PC-9 (cell line): ENCODE results near the gene CYP27C1. TPM values are rescaled to one million over a fixed set of nuclear protein-coding genes. Genes with fewer than 3 reads are reported as not detected.

Source experiments
- BruUV-seq: library from RNA; stranded (reverse); fragments of 400-500 nt; replicated peaks from 2 replicates; lab custom pipeline; 2021; lab: Mats Ljungman, UMichigan
- CTCF ChIA-PET: fragments of 300-600 bp; sonication (Branson Sonifier 250); formaldehyde crosslinking; loops from one replicate; lab custom pipeline; 2022; ENCODE audit warnings: antibody characterized with exemption; lab: Charles Lee
- POLR2A ChIA-PET: fragments of 300-600 bp; sonication (Branson Sonifier 250); formaldehyde crosslinking; loops from one replicate; lab custom pipeline; 2022; ENCODE audit warnings: antibody characterized with exemption; ENCODE audit not compliant: unreplicated experiment; lab: Charles Lee
- DNase-seq, 2 experiments: peaks; one replicate each; pipeline versions ENCODE4 v3.0.0 to v3.0.0-alpha.2; 2015 to 2022; ENCODE audit warnings: mixed read lengths in 1 of 2
- H2AFZ ChIP-seq: fragments of 200-600 bp; sonication (generic); 2 replicates; pipeline ENCODE4 v1.8.1; 2017; ENCODE audit warnings: antibody characterized with exemption
- H3F3A ChIP-seq: fragments of 200-600 bp; sonication (generic); 2 replicates; pipeline ENCODE4 v1.8.1; 2017; ENCODE audit warnings: antibody characterized with exemption, mild to moderate bottlenecking, low read depth; ENCODE audit not compliant: insufficient read depth
- H3K27ac ChIP-seq: fragments of 200-600 bp; sonication (generic); 2 replicates; pipeline ENCODE4 v1.6.1; 2016; ENCODE audit warnings: mixed run types
- H3K27me3 ChIP-seq: fragments of 200-600 bp; sonication (generic); 2 replicates; pipeline ENCODE4 v1.6.1; 2016; ENCODE audit warnings: low read depth, mixed run types; ENCODE audit not compliant: insufficient read depth
- H3K36me3 ChIP-seq: fragments of 200-600 bp; sonication (generic); 2 replicates; pipeline ENCODE4 v1.6.1; 2016; ENCODE audit warnings: low read depth, mixed run types
- H3K4me1 ChIP-seq: fragments of 200-600 bp; sonication (generic); replicated peaks from 2 replicates; pipeline ENCODE4 v1.6.1; 2016; ENCODE audit warnings: mixed run types; ENCODE audit not compliant: insufficient read depth
- H3K4me2 ChIP-seq: fragments of 200-600 bp; sonication (generic); 2 replicates; pipeline ENCODE4 v1.6.1; 2017; ENCODE audit warnings: mixed run types
- H3K4me3 ChIP-seq: fragments of 200-600 bp; sonication (generic); 2 replicates; pipeline ENCODE4 v1.6.1; 2016; ENCODE audit warnings: mixed run types
- H3K79me2 ChIP-seq: fragments of 200-600 bp; sonication (generic); 2 replicates; pipeline ENCODE4 v1.6.1; 2017; ENCODE audit warnings: low read depth, mixed run types
- H3K9me2 ChIP-seq: fragments of 200-600 bp; sonication (generic); 2 replicates; pipeline ENCODE4 v1.8.1; 2017; ENCODE audit warnings: mild to moderate bottlenecking; ENCODE audit not compliant: insufficient read depth
- H3K9me3 ChIP-seq: fragments of 200-600 bp; sonication (generic); 2 replicates; pipeline ENCODE4 v1.8.1; 2016; ENCODE audit warnings: low read depth; ENCODE audit not compliant: insufficient read depth
- H4K20me1 ChIP-seq: fragments of 200-600 bp; sonication (generic); 2 replicates; pipeline ENCODE4 v1.8.1; 2017; ENCODE audit not compliant: insufficient read depth
- EZH2 ChIP-seq: fragments of 200-600 bp; sonication (generic); IDR thresholded peaks from 2 replicates; pipeline ENCODE4 v1.8.0; 2017; ENCODE audit warnings: antibody characterized with exemption, low read depth
- intact Hi-C: fragments of 100-400 bp; cut with micrococcal nuclease; formaldehyde crosslinking; loops from one replicate; pipeline ENCODE4 v1.10.0; 2022; ENCODE audit not compliant: unreplicated experiment
- total RNA-seq: library from RNA; stranded (reverse); gene quantifications from 2 replicates; pipeline ENCODE4 v1.2.3, GENCODE V29; 2021
- TF ChIP-seq, protein P1 (sequence below): fragments of 200-600 bp; sonication (generic); conservative IDR thresholded peaks from 2 replicates; pipeline ENCODE4 v1.6.1; 2017; ENCODE audit warnings: mixed run types, antibody characterized with exemption, mild to moderate bottlenecking, moderate library complexity

The CYP27C1 gene
- total RNA-seq, 1 experiment from 2014 or later, result 0.94 TPM

DNA sequence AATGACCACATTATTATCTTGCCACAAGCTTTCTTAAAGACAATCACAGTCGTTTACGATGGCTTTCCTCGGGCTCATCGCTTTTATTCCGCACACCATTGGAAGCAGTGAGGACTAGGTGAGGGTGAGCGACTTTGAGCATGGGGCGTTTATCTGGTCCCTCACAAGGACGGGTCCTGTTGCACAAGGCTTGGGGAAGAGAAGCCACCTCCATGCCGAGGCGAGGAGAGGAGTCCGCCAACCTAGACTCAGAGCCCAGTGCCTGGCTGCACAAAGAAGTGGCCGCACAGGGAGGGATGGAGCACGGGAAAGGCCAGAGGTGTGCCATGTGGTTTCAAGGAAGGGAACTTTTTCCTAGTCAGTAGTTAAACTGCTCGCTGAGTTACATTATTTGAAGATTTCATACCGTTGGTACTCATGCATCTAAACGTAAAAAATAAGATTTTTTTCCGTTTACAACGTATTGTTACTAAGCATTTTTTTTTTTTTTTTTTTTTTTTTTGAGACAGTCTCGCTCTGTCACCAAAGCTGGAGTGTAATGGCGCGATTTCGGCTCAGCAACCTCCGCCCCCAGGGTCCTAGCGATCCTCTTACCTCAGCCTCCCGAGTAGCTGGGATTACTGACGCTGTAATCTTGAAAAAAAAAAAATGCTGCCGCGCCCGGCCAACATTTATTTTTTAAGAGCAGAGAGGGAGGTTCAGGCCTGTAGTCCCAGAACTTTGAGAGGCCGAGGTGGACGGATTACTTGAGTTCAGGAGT is 849 bp upstream of the CYP27C1 start:
- Histone ChIP-seq H3K27me3 (no peaks in the 10 kb centered on the region), H3K79me2 (peaks cover 39% of the 10 kb centered on the region), H3F3A (peaks cover 58% of the 10 kb centered on the region), H3K27ac (peak overlapping the region; percentile 97), H3K4me1 (peaks cover 54% of the 10 kb centered on the region), H3K9me3 (no peaks in the 10 kb centered on the region), H3K4me3 (peak overlapping the region; percentile 79), H3K36me3 (peaks cover 4% of the 10 kb centered on the region; the same call in 1 of the 2 replicates), H3K9me2 (no peaks in the 10 kb centered on the region), H3K4me2 (peak overlapping the region; percentile 96), H4K20me1 (no peaks in the 10 kb centered on the region), H2AFZ (peak overlapping the region; percentile 82)
- ChIA-PET POLR2A (interaction anchor here (0.6 kb wide), 1 partner anchor 58 kb away, joined by 10 read pairs; no protein-coding TSS in a partner anchor), CTCF (no interaction called here)
- no TSS peak for BruUV-seq
- peak in 1 of 2 experiments; percentile 54 for DNase-seq
- intact Hi-C loops, result no loop called here
- TF ChIP-seq, protein P1, sequence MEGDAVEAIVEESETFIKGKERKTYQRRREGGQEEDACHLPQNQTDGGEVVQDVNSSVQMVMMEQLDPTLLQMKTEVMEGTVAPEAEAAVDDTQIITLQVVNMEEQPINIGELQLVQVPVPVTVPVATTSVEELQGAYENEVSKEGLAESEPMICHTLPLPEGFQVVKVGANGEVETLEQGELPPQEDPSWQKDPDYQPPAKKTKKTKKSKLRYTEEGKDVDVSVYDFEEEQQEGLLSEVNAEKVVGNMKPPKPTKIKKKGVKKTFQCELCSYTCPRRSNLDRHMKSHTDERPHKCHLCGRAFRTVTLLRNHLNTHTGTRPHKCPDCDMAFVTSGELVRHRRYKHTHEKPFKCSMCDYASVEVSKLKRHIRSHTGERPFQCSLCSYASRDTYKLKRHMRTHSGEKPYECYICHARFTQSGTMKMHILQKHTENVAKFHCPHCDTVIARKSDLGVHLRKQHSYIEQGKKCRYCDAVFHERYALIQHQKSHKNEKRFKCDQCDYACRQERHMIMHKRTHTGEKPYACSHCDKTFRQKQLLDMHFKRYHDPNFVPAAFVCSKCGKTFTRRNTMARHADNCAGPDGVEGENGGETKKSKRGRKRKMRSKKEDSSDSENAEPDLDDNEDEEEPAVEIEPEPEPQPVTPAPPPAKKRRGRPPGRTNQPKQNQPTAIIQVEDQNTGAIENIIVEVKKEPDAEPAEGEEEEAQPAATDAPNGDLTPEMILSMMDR, result no peak
- TF ChIP-seq EZH2, result no peak

DNA sequence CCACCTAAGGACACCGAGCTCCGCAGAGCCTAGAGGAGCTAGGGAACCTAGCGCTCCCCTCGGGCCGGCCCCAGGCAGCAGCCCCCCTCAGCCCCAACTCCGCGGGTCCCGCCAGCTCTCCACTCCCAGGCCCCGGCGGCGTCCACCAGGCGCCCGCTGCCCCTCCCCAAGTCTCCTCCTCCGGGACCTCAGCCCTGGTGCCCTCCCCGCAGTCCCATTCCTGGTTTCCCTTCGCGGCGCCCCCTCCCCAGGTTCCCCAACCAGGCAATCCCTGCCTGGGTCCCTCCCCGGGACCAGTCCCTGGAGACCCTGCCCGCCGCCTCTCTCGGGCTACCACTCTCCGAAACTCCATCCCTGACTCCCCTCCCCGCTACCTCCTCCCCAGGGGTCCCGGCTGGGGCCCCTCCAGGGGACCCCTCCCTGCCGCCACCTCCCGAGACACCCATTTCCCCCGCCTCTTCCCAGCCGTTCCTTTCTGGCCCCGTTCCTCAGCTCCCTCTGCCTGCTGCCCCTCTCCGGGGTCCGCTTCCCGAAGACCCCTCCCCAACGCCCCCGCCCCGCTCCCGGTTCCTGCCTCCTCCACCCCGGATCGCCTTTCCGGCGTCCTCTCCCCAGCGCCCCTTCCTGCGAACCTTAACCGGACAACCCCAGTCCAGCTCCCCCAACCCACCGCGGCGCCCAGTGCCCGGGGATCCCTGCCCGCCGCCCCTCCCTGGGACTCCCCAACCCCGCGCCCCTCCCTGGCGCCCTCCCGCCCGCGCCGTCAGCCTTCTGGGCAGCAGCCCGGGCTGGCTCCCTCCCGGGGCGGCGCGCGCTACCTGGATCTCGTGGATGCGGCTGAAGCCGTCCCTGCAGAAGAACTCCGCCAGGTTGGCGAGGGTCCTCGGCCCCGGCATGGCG is 678 bp downstream of the CYP27C1 start:
- intact Hi-C loops, result loop anchor here (5.0 kb wide), 1 partner anchor 73 kb away; the partner anchor contains the start of gene ERCC3
- ChIA-PET CTCF (no interaction called here), POLR2A (no interaction called here)
- Histone ChIP-seq H4K20me1 (no peaks in the 10 kb centered on the region), H3K27me3 (no peaks in the 10 kb centered on the region), H3K9me2 (no peaks in the 10 kb centered on the region), H3K27ac (peak overlapping the region; percentile 97), H3K36me3 (peaks cover 7% of the 10 kb centered on the region; the same call in 1 of the 2 replicates), H3K9me3 (no peaks in the 10 kb centered on the region), H3K4me3 (peak overlapping the region; percentile 79), H3K4me1 (peaks cover 48% of the 10 kb centered on the region), H3F3A (peaks cover 68% of the 10 kb centered on the region), H3K79me2 (peaks cover 52% of the 10 kb centered on the region), H3K4me2 (peak overlapping the region; percentile 96), H2AFZ (peak overlapping the region; percentile 77)
- DNase-seq, result peak; percentile 26 to 45
- no TSS peak for BruUV-seq
- no peak for TF ChIP-seq EZH2
- TF ChIP-seq, protein P1, result no peak

DNA sequence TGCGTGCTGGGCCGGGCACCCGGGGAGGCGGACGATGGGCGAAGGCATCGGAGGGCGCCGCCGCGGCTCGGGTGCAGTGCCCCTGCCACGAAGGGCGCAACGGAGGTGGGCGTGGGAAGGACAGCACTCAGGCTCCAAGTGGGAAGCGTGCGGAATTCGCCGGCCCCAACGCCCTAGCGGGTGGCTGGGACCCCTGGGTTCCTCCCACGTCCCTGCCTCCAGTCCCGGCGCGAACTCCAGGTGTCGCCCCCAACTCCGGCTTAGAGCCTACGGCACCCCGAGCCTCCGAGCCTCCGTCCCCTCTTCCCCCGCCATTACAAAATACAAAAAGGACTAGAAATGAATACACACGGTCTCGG is 1.3 kb downstream of the CYP27C1 start:
- Histone ChIP-seq H3K9me2 (no peaks in the 10 kb centered on the region), H3K79me2 (peaks cover 58% of the 10 kb centered on the region), H3K27me3 (no peaks in the 10 kb centered on the region), H3K9me3 (no peaks in the 10 kb centered on the region), H3F3A (peaks cover 67% of the 10 kb centered on the region), H2AFZ (peak overlapping the region; percentile 77), H3K4me2 (peak overlapping the region; percentile 96), H3K27ac (peak overlapping the region; percentile 97), H3K4me1 (peaks cover 44% of the 10 kb centered on the region), H4K20me1 (no peaks in the 10 kb centered on the region), H3K4me3 (peak overlapping the region; percentile 79), H3K36me3 (peaks cover 7% of the 10 kb centered on the region; the same call in 1 of the 2 replicates)
- DNase-seq, result peak; percentile 25 to 47
- ChIA-PET CTCF (no interaction called here), POLR2A (no interaction called here)
- TF ChIP-seq EZH2, result no peak
- TF ChIP-seq, protein P1, result no peak
- BruUV-seq, result no TSS peak
- intact Hi-C loops, result loop anchor here (1.0 to 5.0 kb wide), 2 partner anchors 8 to 74 kb away; partner anchors contain the start of gene ERCC3
